ENCODE data around the gene MORN1.
A peak's percentile ranks its signal among the peaks of the same experiment; 100 is the strongest.

MORN1 gene

DNA sequence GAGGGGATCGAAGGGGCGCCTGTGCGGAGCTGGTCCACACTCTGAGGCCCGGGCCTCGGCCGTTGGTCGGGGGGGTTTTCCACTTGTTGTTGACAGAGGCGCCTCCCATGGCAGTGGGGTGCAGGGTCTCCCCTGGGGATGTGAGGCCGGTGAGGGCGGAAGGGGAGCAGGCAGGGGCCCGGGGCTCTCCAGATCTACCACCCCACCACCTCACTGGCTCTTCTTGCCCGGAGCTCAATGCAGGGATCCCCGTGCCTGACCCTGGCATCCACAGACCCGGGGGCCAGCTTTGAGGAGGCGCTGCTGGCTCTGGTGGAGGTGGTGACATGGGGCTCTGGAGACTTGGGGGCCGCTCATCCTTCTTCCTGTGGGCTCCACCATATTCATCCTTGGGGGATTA, 28.1 kb upstream of the MORN1 start:
- no peak for DNase-seq (ENCODE audit: low read depth)

DNA sequence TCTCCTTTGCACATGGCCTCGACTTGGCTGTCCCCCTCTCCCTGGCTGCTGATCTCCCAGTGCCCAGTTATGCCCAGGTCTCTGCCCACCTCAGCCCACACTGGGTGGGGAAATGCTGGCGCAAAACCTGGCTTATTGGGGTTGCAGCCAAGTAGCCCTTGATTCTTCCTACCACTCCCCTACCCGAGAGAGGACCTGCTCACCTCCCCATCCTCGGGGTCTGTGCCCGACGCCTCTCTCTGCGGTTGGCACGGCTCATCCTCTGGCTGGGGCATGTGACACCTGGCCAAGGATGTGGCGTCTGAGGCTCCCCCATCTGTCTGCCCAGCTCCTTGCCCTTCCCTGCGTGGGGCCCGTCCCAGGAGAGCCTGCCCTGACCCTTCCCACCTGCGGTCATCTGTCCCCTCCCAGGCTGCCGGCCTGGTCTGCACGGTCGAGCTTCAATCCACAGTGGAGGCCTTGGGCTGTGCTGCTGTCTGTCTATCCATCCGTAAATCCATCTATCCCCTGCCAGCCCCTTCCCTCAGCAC, 27.5 kb upstream of the MORN1 start:
- no peak for DNase-seq (ENCODE audit: low read depth)

GRCh38 chr1:2417833-2418225, 26.5 kb upstream of the MORN1 start:
- DNase-seq (ENCODE audit: low read depth): no peak

GRCh38 chr1:2417083-2417832, 25.9 kb upstream of the MORN1 start:
- no peak for DNase-seq (ENCODE audit: low read depth)

DNA sequence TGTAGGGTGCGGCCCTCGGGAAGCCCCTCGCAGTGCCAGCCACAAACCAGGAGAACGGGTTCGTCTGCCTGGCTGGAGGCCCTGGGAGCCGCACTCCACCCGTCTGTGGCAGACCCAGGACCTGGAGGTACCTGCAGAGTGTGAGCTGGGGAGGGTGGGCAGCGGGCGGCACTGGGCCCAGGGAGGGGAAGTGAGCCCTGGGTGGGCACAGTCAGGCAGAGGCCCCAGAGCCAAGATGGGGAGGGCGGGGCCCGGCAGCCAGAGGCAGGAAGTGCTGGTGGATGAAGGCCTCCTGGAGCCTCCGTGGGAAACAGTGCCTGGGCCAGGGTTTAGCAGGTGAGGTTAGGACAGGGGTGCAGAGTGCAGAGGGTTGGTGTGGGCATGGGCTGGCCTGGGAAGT, 25.0 kb upstream of the MORN1 start:
- DNase-seq (ENCODE audit: low read depth): no peak

DNA sequence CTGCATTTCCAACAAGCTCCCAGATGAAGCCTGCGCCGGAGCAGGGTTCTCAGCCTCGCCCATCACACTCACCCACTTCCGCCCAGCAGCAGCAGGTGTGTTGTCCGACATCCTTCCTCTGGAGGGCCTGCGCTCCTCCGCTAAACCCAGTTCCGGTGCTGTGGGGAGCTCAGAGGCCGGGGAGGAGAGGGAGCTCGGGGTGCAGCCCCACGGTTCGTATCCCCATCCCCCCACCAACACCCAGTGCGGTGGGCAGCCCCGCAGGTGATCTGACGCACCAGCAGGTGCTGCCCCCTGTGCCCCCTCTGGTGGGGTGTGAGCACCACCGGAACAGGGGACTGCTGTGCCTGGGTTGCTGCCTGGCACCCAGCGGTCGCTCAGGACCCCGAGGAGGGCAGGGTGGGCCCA, 24.5 kb upstream of the MORN1 start:
- DNase-seq (ENCODE audit: low read depth): no peak

- DNase-seq (ENCODE audit: low read depth): no peak
Measured at GRCh38 chr1:2415337-2415736, 24.0 kb upstream of the MORN1 start.

GRCh38 chr1:2414297-2414958, 23.1 kb upstream of the MORN1 start:
- no peak for DNase-seq (ENCODE audit: low read depth)

DNA sequence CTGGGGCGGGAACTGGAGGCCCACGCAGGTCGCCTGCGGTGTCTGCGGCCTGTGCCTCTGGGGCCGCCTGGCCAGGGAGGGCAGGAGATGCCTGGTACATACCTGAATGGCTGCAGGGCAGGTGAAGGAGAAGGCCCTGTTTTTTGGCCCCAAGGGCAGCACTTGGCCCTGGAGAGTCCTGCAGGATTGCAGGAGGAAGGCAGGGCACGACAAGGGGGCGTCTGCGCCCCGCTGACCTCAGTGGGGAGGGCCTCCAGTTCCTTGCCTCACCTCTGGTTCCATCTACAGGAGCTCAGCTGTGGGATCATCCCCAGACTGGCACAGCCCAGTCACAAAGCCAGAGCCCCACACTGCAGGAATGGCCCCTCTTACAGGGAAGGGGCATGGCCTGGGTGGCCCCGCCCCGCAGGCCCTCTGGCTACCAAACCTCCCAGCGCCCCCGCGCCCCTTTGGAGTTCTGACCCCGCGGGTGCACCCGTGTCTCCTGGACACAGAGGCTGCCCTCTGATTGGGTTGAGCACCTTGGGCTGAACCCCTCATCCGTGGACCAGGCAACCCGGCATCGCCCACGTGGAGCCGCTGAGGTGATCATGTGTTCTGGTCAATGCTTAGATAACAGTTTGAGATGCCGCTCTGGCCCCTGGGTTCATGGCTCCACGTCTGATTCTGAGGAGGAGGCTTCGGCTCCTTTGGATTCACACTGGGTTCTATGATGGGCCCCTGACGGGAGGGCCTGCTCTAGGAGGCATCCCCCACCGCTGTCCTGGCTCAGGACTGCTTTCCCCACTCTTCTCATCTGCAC, 22.3 kb upstream of the MORN1 start:
- DNase-seq (ENCODE audit: low read depth): no peak

DNA sequence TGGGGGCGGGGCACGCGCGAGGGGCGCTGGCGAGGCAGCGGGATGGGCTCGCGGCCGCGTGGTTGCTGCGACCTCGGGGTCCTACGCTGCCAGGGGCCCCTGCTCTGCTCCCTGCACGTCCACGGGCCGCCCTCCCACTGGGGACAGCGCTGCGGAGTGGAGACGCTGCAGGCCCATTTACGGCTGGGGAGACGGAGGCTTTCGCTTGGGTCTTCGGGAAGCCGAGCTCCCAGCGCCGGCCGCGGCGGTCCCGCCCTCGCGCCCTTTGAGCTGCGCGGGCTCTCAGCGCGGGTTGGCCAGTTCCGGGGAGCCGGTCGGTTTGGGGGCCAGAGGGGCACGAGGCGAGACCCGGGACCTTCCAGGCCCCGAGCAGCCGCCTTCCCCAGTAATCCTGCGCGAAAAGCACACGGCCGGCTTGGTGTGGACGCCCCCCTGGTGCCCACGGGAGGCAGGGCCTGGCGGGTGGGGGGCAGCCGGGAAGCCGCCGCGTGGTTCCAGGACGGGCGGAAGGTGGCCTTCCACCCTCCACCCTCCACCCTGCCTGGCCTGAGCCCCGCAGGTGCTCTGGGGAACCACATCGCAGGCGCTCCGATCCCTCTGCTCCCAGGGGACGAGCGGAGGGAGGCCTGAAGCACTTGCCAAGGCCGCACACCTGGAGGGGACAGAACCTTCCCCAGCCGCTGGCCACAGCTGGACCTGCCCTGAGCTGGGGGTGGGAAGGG, 21.6 kb upstream of the MORN1 start:
- no peak for DNase-seq (ENCODE audit: low read depth)

- DNase-seq (ENCODE audit: low read depth): peak; percentile 97
Measured at GRCh38 chr1:2412395-2412772, 21.0 kb upstream of the MORN1 start, which contains the start of gene PEX10. Gene PEX10, minus strand, starts transcription at chr1:2412564. Its CDS starts 62 bp downstream, at chr1:2412502.

DNA sequence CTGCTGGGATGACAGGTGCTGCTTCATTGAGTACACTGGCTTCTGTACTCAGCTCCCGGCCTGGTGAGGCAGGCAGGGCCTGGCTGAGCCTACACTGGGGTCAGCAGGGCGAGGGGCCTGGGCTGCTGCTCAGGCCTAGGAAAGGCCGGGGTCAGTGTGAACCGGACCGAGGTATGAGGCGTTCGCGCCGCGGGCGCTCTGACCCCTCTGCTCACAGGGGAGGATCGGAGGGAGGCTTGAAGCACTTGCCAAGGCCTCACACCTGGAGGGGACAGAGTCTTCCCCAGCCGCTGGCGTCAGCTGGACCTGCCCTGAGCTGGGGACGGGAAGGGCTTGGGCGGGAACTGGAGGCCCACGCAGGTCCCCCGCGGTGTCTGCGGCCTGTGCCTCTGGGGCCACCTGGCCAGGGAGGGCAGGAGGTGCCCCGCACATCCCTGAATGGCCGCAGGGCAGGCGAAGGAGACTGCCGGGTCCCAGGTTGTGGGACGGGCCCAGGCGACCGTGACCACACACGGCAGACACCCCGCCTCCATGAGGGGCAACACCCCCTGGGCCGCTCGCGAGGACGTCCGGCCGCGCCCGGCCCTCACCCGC, 20.5 kb upstream of the MORN1 start:
- peak; percentile 62 for DNase-seq (ENCODE audit: low read depth)

DNA sequence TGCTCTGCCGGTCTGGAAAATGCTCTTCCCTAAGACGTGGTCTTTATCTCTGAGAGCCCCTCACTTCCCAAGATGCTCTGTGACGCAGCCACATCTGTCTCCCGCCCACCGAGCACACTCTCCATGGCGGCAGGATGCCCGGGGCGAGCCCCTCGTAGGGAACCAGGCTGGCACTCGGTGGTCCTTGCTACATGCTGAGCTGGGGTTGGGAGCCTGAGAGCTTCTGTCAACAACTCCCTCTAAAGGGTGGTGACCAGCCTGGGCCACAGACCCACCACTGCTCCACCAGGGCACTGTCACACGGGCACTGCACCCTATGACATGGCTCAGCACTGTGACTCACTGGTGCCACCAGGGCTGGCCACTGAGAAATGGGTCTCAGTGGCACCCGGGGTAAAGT, 18.4 kb upstream of the MORN1 start:
- no peak for DNase-seq (ENCODE audit: low read depth)

GRCh38 chr1:2408859-2409276, 17.5 kb upstream of the MORN1 start:
- DNase-seq (ENCODE audit: low read depth): no peak

DNA sequence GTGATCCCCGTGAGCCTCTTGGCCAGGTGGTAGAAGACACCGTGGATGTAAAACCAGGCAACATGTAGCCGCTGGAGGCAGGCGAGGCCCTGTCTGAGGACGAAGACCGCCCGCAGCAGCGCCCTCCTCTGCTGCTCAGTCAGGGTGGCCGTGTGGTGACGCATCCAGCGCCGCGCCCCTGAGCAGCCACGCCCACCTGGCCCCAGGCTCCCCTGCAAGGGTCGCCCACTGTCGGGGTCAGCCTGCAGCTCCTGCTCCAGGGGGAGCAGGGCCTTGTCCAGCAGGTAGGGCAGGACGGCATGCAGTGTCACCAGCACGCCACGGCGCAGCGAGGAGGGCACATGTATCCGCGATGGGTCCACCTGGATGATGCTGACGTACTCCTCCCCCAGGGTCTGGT, 17.1 kb upstream of the MORN1 start:
- DNase-seq (ENCODE audit: low read depth): no peak

DNA sequence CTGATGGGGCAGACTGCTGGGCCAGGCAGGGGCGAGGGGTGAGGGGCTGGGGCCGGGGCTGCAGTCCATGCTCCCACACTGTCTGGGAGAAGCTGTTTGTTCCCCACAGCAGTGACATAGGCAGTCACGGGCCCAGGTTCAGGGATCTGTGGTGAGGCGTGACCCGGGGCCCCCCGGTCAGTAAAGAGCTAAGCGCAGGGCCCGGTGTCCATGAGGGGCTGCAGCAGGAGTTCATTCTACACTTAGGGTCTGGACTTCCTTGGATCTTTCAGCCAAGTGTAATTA, 16.6 kb upstream of the MORN1 start:
- no peak for DNase-seq (ENCODE audit: low read depth)

GRCh38 chr1:2407166-2407990, 16.0 kb upstream of the MORN1 start:
- no peak for DNase-seq (ENCODE audit: low read depth)

- DNase-seq (ENCODE audit: low read depth): no peak
Measured at GRCh38 chr1:2406451-2407041, 15.2 kb upstream of the MORN1 start.

GRCh38 chr1:2405588-2406295, 14.4 kb upstream of the MORN1 start:
- DNase-seq (ENCODE audit: low read depth): no peak

All from CMK (cell line).